ENCODE data around the gene SNTB2. TPM values are rescaled to one million over a fixed set of nuclear protein-coding genes. Genes with fewer than 3 reads are reported as not detected.

Gene SNTB2
- total RNA-seq, 1 experiment from 2014 or later: 12.0 TPM

DNA sequence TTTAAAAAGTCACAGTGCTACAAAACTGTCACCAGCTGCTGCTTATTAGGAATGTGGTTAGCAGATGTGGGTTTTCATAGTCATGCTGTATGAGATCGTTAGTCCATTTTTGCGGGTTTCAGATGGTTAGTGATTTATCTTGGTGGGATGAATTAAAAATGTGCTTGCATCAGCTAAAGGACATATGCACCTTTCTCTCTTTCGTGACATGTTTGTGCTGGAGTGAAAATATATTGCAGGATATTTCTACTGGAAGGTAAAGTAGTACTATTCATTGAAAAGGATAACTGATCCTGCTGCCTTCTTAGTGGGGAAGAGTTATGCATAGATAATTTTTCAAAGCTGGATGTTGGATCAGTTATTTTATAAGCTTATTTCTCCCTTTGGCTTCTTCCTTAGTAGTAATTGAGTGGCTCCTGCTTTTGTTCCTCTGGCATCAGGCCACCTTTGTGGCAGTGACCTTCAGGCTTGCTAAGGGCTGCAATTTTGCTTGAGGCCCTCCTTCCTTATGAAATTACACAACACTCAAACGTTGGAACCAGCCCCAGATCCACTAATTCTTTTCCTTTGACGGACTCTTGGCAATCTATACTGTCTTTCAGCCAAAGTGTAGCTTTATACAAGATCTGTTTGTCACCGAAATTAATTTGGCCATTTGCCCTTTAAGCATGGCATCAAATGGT, 7.5 kb upstream of the SNTB2 start:
- no peak for DNase-seq (ENCODE audit: extremely low read depth, low read depth)

DNA sequence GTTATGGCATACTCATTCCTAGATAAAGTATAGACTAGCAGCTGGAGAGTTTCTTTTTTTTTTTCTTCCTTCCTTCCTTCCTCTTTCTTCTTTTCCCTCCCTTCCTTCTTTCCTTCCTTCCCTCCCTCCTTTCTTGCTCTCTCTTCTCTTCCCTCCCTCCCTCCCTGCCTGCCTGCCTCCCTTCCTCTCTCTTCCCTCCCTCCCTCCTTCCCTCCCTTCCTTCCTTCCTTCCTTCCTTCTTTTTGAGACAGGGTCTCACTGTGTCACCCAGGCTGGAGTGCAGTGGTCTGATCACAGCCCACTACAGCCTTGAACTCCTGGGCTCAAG, 7.0 kb upstream of the SNTB2 start:
- no peak for DNase-seq (ENCODE audit: extremely low read depth, low read depth)

DNA sequence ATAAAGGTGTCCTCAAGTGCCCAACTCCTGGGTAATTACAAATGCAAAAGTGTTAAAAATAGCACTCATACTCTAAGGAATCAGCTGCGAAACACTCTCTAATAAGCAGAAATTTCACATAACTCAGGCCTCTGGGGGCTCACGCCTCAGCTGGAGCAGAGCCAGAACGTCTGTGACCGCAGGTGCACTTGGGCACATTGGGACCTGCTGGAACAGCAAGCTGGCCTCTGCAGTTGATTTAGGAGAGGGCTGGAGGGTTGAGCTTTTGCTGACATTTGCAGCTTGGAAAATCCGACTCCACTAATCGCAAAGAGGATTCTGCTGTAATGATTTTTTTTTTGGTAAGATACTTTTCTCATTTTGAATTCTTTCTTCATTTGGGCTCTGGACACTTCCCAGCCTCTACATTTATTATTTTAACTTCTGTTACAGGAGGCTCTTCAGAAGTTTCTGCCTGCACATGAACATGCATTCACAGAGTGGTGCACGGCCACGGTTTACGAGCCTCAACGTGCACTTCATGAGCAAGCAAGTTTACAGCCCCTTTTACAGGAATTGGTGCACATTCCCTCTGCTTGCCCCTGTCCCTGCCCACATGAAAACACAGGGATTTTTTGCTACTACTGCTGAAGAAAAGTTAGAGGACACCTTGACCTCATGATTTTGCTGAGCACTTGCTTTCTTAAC, 4.1 kb upstream of the SNTB2 start:
- no peak for DNase-seq (ENCODE audit: extremely low read depth, low read depth)

DNA sequence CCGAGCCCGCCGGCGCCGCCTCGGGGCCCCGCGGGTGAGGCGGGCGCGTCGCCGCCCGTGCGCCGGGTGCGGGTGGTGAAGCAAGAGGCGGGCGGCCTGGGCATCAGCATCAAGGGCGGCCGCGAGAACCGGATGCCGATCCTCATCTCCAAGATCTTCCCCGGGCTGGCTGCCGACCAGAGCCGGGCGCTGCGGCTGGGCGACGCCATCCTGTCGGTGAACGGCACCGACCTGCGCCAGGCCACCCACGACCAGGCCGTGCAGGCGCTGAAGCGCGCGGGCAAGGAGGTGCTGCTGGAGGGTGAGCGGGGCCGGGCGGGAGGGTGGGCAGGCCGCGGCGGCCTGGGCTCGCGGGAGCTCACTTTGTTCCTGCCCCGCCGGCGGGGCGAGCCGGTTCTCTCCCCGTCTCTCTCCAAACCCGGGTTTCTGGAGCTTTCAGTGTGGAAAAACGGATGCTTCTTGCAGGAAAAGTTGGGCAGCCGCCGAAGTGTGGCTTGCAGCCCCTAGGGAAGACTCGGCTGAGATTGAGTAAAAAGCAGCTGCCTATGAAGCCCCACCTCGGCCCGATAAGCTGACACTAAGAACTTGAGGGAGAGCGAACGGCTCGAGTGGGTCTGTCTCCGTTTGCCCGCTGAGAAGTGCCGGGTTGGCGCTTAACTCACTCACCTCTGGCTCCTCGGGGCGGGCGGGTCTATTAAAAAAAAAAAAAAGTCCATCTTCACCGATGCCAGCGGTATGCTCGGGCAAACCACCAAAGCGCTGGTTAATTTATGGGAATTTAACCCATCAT, 677 bp downstream of the SNTB2 start:
- DNase-seq (ENCODE audit: extremely low read depth, low read depth): peak; percentile 1

DNA sequence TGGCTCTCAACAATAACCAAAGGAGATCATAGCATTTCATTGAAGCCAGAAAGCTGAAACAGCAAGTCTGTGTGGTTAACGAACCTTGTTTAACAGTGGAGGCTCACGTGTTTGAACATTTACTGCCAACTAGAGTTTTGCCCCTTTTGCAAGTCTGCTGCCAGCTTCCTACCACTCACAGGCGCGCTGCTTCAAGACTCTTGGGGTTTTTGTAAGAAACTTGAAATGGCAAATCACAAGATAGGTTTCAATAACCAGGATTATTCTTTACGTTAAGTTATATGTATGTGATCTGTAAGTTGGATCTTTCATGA, 1.2 kb downstream of the SNTB2 start:
- no peak for DNase-seq (ENCODE audit: extremely low read depth, low read depth)

DNA sequence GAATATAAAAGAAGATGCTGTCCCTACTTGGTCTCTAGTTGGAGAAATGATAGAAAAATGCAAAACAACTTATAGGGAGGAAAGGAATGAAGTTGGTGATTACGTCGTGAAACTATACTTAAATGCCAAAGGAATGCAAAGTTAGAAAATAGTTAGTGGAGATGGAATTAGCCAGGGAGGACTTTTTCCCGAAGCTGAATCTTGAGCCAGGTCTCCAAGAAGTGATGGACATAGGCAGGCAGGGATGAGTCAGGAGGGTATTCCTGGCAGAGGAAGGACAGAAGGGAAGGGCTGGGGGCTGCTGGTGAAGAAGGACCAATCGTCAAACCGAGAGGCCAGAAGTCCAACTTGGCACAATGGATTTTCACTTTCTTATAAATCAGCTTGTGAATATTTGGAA, 1.8 kb downstream of the SNTB2 start:
- no peak for DNase-seq (ENCODE audit: extremely low read depth, low read depth)

DNA sequence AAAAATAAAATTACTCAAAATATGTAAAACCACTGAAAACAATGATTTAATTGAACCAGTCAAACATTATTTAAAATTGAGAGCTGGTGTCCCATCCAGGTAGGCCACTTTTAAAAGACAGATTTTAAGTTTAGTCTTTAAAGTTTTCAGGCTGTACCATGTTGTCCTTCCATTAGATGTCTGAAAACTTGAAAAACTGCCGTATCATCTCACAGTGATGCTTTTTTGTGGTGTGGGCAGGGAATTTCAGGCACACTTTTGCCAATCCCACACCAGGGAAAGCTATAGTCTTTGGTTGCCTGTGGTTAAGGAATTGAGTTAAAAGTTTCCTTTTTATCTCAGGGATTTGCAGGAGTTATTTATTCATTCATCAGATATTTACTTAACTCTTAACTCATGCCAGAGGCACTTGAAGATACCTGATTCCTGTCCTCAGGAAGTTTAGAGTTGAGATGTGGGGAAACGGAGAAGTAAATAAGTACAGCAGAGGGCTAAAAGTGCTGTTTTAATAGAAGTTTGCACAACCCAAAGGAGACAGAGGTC, 3.2 kb downstream of the SNTB2 start:
- DNase-seq (ENCODE audit: extremely low read depth, low read depth): no peak

DNA sequence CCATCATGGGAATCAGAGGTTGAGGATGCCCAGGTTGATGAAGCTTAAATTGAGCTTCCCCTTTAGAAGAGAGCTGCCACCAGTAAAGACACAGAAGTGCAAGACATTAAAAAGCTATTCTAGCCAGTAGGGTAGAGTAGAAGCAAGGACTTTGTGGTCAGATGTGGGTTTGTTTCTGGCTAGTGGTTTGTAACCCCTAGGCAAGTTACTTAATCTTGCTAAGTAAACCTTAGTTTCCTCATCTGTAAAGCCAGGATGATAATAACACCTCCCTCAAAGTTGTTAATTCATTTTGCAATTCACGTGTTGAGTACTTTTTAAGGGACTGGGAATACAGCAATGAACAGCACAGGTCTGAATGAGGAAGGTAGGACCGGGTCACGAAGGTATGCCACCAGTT, 3.6 kb downstream of the SNTB2 start:
- no peak for DNase-seq (ENCODE audit: extremely low read depth, low read depth)

DNA sequence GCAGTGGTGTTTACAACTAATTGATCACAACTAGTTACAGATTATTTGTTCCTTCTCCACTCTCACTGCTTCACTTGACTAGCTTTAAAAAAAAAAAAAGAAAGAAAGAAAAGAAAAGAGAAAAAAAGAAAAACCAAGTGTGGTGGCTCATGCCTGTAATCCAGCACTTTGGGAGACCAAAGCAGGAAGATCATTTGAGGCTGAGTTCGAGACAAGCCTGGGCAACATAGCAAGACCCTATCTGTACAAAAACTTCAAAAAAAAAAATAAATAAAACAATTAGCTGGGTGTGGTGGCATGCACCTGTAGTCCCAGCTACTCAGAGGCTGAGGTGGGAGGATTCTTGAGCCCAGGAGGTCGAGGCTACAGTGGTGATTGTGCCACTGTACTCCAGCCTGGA, 4.2 kb downstream of the SNTB2 start:
- DNase-seq (ENCODE audit: extremely low read depth, low read depth): no peak

DNA sequence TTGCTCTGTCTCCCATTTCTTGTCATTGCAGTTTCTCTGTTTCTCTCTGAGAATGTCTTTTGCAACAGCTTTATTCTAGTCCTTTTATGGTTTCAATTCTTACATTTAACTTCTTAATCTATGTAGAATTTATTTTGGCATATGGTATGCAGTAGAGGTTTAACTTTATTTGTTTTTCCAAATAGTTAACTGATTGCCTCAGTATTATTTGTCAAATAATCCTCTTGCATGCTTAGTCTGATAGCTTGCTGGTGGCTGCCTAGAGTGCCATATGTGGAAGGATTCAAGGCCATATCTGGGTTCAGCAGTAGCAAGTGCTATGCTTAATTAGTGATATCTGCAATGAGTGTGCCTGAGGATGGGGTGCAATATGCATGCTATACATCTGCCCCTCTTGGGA, 6.9 kb downstream of the SNTB2 start:
- DNase-seq (ENCODE audit: extremely low read depth, low read depth): no peak

DNA sequence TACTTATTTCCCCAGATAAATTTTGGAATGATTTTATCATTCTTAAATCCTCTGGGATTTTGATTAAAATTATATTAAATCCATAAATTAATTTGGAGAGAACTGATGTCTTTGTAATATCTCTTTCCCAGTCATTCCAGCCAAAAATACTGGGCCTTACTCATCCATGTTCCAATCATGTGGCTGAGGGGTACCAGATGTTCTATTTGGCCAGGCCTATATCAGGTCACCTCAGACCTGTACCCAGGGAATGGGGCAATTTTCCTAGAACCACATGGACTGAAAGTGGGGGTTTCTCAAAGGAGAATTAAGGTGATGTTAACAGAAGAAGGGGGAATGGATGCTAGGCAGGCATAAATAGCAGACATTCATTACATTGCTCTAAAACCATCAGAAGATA, 7.5 kb downstream of the SNTB2 start:
- DNase-seq (ENCODE audit: extremely low read depth, low read depth): no peak

DNA sequence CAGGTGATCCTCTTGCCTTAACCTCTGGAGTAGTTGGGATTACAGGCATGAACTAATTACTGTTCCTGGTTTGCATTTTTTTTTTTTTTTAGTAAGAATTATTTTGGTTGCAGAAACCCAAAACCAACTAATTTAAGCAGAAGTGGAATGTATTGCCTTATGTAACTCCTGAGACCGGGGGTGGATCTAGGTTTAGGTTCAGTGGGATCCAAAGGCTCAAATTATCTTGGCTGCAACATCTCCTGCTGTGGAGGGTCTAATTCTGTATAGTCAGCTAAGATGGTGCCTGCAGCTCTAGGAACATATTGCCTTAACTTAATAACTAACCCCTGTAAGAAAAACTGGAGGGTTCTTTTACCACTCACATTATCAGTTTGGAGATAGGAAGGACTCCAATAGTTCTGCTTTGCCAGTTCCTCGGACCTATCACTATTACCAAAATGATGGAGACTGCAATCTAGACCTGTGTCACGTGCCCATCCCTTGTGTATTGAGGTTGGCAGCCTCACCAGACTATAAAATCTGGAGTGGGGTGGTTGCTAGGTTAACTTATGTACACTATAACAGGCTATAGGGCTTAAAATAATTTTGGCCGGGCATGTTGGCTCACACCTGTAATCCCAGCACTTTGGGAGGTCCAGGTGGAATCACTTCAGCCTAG, 8.5 kb downstream of the SNTB2 start:
- DNase-seq (ENCODE audit: extremely low read depth, low read depth): no peak

DNA sequence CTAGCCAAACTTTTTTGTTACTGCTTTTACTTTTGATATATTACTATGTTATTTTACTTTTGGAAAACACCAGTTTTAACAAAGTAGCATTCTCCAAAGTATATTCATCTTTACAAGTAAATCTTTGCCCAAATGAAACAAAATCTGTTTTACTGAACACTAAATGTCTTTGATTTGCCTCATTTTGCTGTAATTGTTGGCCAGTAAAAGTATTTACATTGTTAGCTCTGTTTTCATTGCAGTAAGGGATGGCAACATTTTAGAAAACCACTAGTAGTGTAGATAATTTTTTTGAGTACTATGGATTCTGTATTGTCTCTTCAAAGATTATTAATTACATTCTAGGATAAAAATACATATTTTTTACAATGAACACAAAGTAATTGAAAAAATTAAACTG, 10.6 kb downstream of the SNTB2 start:
- DNase-seq (ENCODE audit: extremely low read depth, low read depth): no peak

DNA sequence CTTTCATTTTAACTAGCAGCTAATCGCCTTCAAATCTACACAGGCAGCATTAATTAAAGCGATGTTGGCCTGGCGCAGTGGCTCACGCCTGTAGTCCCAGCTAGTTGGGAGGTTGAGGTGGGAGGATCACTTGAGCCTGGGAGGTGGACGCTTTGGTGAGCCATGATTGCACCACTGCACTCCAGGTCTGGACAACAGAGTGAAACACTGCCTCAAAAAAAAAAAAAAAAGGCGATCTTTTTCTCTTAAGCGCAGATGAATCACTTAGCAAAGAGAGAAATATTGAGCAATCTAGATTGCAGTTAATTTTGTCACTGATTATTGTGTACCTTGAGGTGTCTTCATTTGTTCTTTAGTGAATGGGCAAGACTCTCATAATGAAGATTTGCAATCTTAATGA, 12.4 kb downstream of the SNTB2 start:
- no peak for DNase-seq (ENCODE audit: extremely low read depth, low read depth)

DNA sequence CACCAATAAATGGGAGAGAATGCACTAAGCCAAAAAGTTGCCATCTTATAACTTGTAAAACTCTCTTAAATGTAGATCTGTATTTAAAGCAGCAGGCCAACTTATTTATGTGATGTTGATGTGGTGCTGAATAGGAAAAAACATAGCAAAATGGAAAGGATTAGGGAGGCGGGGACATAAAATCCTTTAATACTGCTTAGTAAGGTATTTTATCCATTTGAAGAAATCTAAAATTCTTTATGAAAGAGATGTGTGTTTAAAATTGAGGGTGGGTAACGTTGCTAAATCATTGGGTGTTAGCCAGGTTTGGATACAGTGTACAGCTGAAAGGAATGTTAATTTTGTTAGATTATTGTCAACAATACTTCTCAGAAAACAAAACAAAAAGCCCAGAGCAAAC, 14.3 kb downstream of the SNTB2 start:
- no peak for DNase-seq (ENCODE audit: extremely low read depth, low read depth)

DNA sequence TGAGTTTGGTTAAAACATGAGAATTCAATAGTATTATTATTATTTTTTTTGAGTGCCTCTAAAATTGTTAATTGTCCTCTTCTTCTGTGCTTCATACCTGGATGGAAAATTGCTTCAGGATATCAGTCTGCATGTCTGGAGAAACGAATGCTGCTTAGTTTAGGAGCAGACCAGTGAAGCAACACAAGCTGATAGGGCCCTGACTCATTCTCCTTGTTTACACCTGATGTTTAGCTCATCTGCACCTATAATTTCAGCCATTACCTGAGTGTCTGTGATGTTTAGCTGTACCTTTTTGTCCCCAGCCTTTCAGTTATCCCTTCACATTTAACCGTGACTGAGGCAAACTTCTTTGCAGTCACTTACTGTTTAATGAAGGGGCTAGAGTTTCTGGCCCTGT, 14.8 kb downstream of the SNTB2 start:
- DNase-seq (ENCODE audit: extremely low read depth, low read depth): no peak

DNA sequence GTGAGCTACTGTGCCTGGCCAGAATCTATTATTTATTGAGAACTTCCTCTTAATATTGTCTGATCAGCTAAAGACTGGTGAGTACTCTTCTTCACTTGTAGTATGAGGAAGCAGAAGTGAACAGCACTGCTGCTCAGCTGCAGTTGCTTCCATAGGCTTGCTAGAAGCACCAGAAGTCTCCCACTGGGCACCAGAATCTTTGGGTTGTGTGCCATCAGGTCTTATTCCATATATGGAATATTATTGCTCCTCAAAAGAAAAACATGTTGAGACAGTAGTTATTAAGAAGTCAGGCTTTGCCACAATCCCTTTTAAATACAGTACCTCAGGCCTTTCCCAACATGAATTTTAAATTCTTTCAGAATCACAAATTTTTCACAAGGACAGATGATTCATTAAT, 17.2 kb downstream of the SNTB2 start:
- DNase-seq (ENCODE audit: extremely low read depth, low read depth): no peak

DNA sequence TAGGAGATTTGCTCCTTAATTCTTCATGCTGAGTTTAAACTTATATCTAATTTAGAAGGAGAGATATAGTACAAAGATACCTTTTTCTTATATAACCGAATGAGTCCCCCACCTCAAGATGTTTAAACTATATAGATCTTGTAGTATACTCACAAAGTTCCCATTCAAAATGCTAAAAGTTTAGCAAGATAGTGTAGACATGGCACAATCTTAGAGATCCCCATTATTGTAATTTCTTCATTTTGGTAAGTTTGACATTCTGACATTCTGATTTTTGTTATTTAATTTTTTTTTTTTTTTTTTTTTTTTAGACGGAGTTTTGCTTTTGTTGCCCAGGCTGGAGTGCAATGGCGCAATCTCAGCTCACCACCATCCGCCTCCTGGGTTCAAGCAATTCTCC, 22.8 kb downstream of the SNTB2 start:
- DNase-seq (ENCODE audit: extremely low read depth, low read depth): no peak

DNA sequence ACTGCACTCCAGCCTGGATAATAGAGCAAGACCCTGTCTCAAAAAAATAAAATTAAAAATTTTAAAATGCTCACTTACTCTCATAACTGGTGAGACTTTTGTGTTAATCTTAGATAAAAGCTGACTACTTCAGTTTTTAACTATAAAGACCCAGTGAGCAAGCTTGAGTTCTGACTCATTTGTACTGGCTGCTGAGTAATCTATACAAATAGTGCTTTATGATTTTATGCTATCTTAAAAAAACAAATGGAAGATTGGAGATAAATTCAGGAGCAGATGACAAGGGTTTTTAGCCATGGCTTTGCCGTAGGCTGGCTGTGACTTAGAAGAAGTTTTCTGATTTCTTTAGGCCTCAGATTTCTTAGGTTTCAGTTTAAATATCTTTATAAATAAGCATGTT, 30.5 kb downstream of the SNTB2 start:
- DNase-seq (ENCODE audit: extremely low read depth, low read depth): peak; percentile 24

DNA sequence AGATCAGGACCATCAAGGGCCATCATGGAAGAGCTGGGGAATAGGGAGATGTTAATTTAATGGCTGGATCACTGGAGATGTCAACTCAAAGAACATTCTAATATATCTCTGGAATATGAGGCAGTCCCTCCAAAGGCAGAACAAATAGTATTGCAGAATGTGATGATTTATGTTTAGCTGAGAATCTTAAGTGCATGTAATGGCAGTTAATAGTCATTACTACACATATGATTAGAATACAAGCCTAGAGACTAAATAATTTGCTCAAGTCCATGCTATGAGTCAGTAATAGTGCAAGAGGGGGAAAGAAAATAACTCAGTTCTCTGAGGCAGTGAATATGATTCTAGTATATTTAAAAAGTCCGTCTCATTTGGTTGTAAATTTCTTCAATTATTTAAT, 32.3 kb downstream of the SNTB2 start:
- no peak for DNase-seq (ENCODE audit: extremely low read depth, low read depth)

DNA sequence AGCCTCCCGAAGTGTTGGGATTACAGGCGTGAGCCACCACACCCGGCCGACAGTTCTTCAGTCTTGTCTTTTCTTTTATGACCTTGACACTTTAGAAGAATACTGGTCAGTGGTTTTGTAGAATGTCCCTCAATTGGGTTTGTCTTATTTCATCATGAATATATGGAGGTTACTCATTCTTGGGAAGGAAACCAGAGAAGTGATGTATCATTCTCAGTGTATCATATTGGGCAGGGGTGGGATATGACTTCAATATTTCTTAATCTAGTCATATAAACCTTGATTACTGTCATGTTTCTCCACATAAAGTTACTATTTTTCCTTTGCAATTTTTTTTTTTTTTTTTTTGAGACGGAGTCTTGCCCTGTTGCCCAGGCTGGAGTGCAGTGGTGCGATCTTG, 36.9 kb downstream of the SNTB2 start:
- DNase-seq (ENCODE audit: extremely low read depth, low read depth): no peak

DNA sequence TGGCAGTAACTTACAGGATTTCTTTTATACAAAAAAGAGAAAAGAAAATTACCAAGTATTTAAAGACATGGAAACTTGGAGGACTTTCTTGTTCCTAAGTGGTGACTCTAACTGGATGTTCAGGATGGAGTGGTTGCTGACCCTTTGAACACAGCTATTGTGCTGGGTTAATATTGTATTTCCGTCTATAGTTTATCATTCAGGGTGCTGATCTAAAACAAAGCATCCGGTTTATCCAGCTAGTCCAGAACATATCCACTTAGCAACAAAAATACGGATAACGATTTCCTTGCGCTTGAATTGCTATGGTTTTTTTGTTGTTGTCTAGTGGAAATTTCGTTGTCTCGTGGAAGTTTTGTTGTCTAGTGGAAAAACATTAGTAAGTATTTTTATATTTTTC, 38.2 kb downstream of the SNTB2 start:
- no peak for DNase-seq (ENCODE audit: extremely low read depth, low read depth)
